Urinary bladder (tissue), 4 donors: Measurements from ENCODE around the gene FHAD1. TPM values are rescaled to one million over a fixed set of nuclear protein-coding genes. Genes with fewer than 3 reads are reported as not detected.

Source experiments
- DNase-seq: peaks from one replicate; pipeline ENCODE4 v3.0.0-alpha.2; 2015; ENCODE audit errors: extremely low spot score
- H3K27ac ChIP-seq: one replicate; pipeline ENCODE4 v1.5.1; 2013; ENCODE audit warnings: low read depth, mild to moderate bottlenecking, moderate library complexity
- H3K36me3 ChIP-seq: one replicate; pipeline ENCODE4 v1.6.1; 2013; ENCODE audit warnings: mild to moderate bottlenecking, moderate library complexity; ENCODE audit not compliant: insufficient read depth
- H3K4me1 ChIP-seq: one replicate; pipeline ENCODE4 v1.6.1; 2013; ENCODE audit warnings: mild to moderate bottlenecking, moderate library complexity; ENCODE audit not compliant: insufficient read depth
- H3K4me3 ChIP-seq: one replicate; pipeline ENCODE4 v1.5.1; 2013; ENCODE audit warnings: low read depth, low read length
- WGBS: extraction: QIAGEN DNeasy Blood & Tissue Kit; methylation state at CpG from one replicate; pipeline ENCODE4 v1.1.7; 2013; 5-methylcytosine and 5-hydroxymethylcytosine counted together
- polyA plus RNA-seq: library from polyadenylated mRNA; stranded (reverse); fragments of 200-250 nt; gene quantifications from one replicate; pipeline ENCODE4 v1.2.3, GENCODE V29; 2013
- total RNA-seq: library from RNA; depleted of rRNA; stranded (reverse); fragments of >200 nt; gene quantifications from one replicate; pipeline ENCODE4 v1.2.3, GENCODE V29; 2014
- donor health status: healthy with polysubstance abuse.
- donor health status: healthy.

FHAD1 gene
- total and polyA plus RNA-seq, 2 donors: 0.38 to 2.0 TPM

- H3K4me3 ChIP-seq: no peak overlapping the region
- no peak overlapping the region for H3K27ac ChIP-seq
- DNase-seq: no peak
- 94% methylated on average over 3 of the region's 3 CpGs for WGBS
- H3K36me3 ChIP-seq: no peaks in the 10 kb centered on the region
- peaks cover 4% of the 10 kb centered on the region for H3K4me1 ChIP-seq
These were observed 35.6 kb upstream of the FHAD1 start for GRCh38 chr1:15211424-15211823.

GRCh38 chr1:15212216-15212953 lies 34.6 kb upstream of the FHAD1 start:
- peaks cover 4% of the 10 kb centered on the region for H3K4me1 ChIP-seq
- DNase-seq: no peak
- no peaks in the 10 kb centered on the region for H3K36me3 ChIP-seq
- no peak overlapping the region for H3K4me3 ChIP-seq
- no peak overlapping the region for H3K27ac ChIP-seq
- WGBS: 58% methylated on average over 17 of the region's 17 CpGs

- DNase-seq: no peak
- Histone ChIP-seq H3K4me3 (no peak overlapping the region), H3K36me3 (no peaks in the 10 kb centered on the region), H3K4me1 (peaks cover 4% of the 10 kb centered on the region), H3K27ac (no peak overlapping the region)
- 68% methylated on average over 3 of the region's 3 CpGs for WGBS
These were observed 34.1 kb upstream of the FHAD1 start for GRCh38 chr1:15212954-15213291.

- DNase-seq: no peak
- H3K27ac ChIP-seq: no peak overlapping the region
- H3K4me3 ChIP-seq: no peak overlapping the region
- WGBS: 31% methylated on average over 7 of the region's 7 CpGs
- no peaks in the 10 kb centered on the region for H3K36me3 ChIP-seq
- peaks cover 4% of the 10 kb centered on the region for H3K4me1 ChIP-seq
These were observed 33.6 kb upstream of the FHAD1 start for GRCh38 chr1:15213341-15213821.

GRCh38 chr1:15214527-15214926 lies 32.5 kb upstream of the FHAD1 start:
- H3K4me3 ChIP-seq: no peak overlapping the region
- no peak for DNase-seq
- H3K36me3 ChIP-seq: no peaks in the 10 kb centered on the region
- peaks cover 4% of the 10 kb centered on the region for H3K4me1 ChIP-seq
- 30% methylated on average over 19 of the region's 19 CpGs for WGBS
- peak overlapping the region; percentile 46 for H3K27ac ChIP-seq

GRCh38 chr1:15215116-15215515 lies 31.9 kb upstream of the FHAD1 start:
- Histone ChIP-seq H3K27ac (peak overlapping the region; percentile 76), H3K4me3 (no peak overlapping the region), H3K4me1 (peaks cover 4% of the 10 kb centered on the region), H3K36me3 (no peaks in the 10 kb centered on the region)
- 70% methylated on average over 23 of the region's 23 CpGs for WGBS
- DNase-seq: no peak

GRCh38 chr1:15217654-15218053 lies 29.4 kb upstream of the FHAD1 start:
- DNase-seq: no peak
- Histone ChIP-seq H3K4me3 (no peak overlapping the region), H3K4me1 (peaks cover 4% of the 10 kb centered on the region), H3K27ac (no peak overlapping the region), H3K36me3 (no peaks in the 10 kb centered on the region)
- WGBS: 100% methylated on average over 1 of the region's 1 CpG

GRCh38 chr1:15218287-15219279 lies 28.4 kb upstream of the FHAD1 start:
- no peaks in the 10 kb centered on the region for H3K36me3 ChIP-seq
- no peak overlapping the region for H3K4me3 ChIP-seq
- WGBS: 60% methylated on average over 6 of the region's 6 CpGs
- DNase-seq: no peak
- H3K27ac ChIP-seq: no peak overlapping the region
- H3K4me1 ChIP-seq: peaks cover 4% of the 10 kb centered on the region

- WGBS: 96% methylated on average over 22 of the region's 22 CpGs
- Histone ChIP-seq H3K4me1 (peaks cover under 1% of the 10 kb centered on the region), H3K27ac (no peak overlapping the region), H3K36me3 (no peaks in the 10 kb centered on the region), H3K4me3 (no peak overlapping the region)
- DNase-seq: no peak
These were observed 27.6 kb upstream of the FHAD1 start for GRCh38 chr1:15219280-15220023.

- 79% methylated on average over 12 of the region's 12 CpGs for WGBS
- no peak for DNase-seq
These were observed 27.0 kb upstream of the FHAD1 start for GRCh38 chr1:15220024-15220392.

GRCh38 chr1:15220825-15221431 lies 26.1 kb upstream of the FHAD1 start:
- H3K27ac ChIP-seq: no peak overlapping the region
- no peak for DNase-seq
- no peaks in the 10 kb centered on the region for H3K36me3 ChIP-seq
- no peaks in the 10 kb centered on the region for H3K4me1 ChIP-seq
- no peak overlapping the region for H3K4me3 ChIP-seq
- WGBS: 75% methylated on average over 7 of the region's 7 CpGs

More at GRCh38 chr1:15220024-15220392, 27.0 kb upstream of the FHAD1 start:
- no peak overlapping the region for H3K27ac ChIP-seq
- H3K4me1 ChIP-seq: no peaks in the 10 kb centered on the region
- H3K36me3 ChIP-seq: no peaks in the 10 kb centered on the region
- no peak overlapping the region for H3K4me3 ChIP-seq

GRCh38 chr1:15222653-15223303 lies 24.2 kb upstream of the FHAD1 start:
- DNase-seq: no peak
- WGBS: 90% methylated on average over 4 of the region's 4 CpGs
- Histone ChIP-seq H3K4me1 (no peaks in the 10 kb centered on the region), H3K4me3 (no peak overlapping the region), H3K36me3 (no peaks in the 10 kb centered on the region), H3K27ac (no peak overlapping the region)
